Measurements from ENCODE around the gene SQOR. TPM values are rescaled to one million over a fixed set of nuclear protein-coding genes. Genes with fewer than 3 reads are reported as not detected.

SQOR gene
- polyA plus RNA-seq, 1 donor: 51.2 TPM

- Histone ChIP-seq H3K4me1 (ENCODE audit: control insufficient read depth, insufficient read depth, low read length) (no peaks in the 10 kb centered on the region), H3K27ac (ENCODE audit: low read length) (no peak overlapping the region), H3K4me3 (ENCODE audit: low read length) (no peak overlapping the region), H3K27me3 (ENCODE audit: control insufficient read depth, insufficient read depth, low read length) (peaks cover 4% of the 10 kb centered on the region), H3K36me3 (ENCODE audit: control insufficient read depth, insufficient read depth, low read length) (no peaks in the 10 kb centered on the region), H3K9me3 (ENCODE audit: control insufficient read depth, low read depth, low read length) (no peaks in the 10 kb centered on the region)
- WGBS (ENCODE audit: insufficient coverage, low lambda C conversion rate): no CpG with 5 or more reads among the region's 2 CpGs
- DNase-seq: no peak
These were observed 97.8 kb downstream of the SQOR start for GRCh38 chr15:45732662-45733061.

- H3K27me3 ChIP-seq (ENCODE audit: control insufficient read depth, insufficient read depth, low read length): peaks cover 4% of the 10 kb centered on the region
- no peaks in the 10 kb centered on the region for H3K36me3 ChIP-seq (ENCODE audit: control insufficient read depth, insufficient read depth, low read length)
- 82% methylated on average over 4 of the region's 5 CpGs for WGBS (ENCODE audit: insufficient coverage, low lambda C conversion rate)
- no peak overlapping the region for H3K27ac ChIP-seq (ENCODE audit: low read length)
- no peak for DNase-seq
- no peaks in the 10 kb centered on the region for H3K9me3 ChIP-seq (ENCODE audit: control insufficient read depth, low read depth, low read length)
- no peak overlapping the region for H3K4me3 ChIP-seq (ENCODE audit: low read length)
- no peaks in the 10 kb centered on the region for H3K4me1 ChIP-seq (ENCODE audit: control insufficient read depth, insufficient read depth, low read length)
These were observed 99.5 kb downstream of the SQOR start for GRCh38 chr15:45734260-45734711.

Other genes with a start within 250 kb of the SQOR start
- gene SLC30A4, start 112.3 kb upstream of the SQOR start, polyA plus RNA-seq: 3.7 TPM
- gene BLOC1S6, start 47.6 kb upstream of the SQOR start, polyA plus RNA-seq: 44.0 TPM

Measured in large intestine (tissue), 3 donors.